NCI-H446 (cell line): ENCODE results near the gene TCF7L2.

ENCODE experiments used
- DNase-seq, 2 experiments: peaks; one replicate each; lab custom pipeline; 2025; lab: John Stamatoyannopoulos, UW

The TCF7L2 gene

DNA sequence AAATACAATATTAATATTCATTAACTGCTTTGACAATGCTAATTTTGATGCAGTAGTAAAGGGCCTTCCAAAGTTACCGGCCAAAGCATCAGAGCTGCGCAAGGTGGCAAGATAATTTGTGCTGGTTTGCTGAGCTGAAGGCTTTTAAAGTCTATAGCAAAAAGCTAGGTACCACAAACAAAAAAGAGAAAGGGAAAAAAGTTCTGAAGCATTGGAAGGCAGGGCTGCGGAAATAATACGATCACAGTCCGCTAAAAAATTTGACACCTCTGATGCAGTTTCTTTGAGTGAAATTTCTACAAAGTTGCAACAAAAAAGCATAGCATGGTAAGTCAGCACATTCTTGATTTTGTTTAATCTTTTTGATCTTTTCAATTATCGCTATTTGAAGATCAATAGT lies 175.6 kb downstream of the TCF7L2 start:
- DNase-seq, result no peak

DNA sequence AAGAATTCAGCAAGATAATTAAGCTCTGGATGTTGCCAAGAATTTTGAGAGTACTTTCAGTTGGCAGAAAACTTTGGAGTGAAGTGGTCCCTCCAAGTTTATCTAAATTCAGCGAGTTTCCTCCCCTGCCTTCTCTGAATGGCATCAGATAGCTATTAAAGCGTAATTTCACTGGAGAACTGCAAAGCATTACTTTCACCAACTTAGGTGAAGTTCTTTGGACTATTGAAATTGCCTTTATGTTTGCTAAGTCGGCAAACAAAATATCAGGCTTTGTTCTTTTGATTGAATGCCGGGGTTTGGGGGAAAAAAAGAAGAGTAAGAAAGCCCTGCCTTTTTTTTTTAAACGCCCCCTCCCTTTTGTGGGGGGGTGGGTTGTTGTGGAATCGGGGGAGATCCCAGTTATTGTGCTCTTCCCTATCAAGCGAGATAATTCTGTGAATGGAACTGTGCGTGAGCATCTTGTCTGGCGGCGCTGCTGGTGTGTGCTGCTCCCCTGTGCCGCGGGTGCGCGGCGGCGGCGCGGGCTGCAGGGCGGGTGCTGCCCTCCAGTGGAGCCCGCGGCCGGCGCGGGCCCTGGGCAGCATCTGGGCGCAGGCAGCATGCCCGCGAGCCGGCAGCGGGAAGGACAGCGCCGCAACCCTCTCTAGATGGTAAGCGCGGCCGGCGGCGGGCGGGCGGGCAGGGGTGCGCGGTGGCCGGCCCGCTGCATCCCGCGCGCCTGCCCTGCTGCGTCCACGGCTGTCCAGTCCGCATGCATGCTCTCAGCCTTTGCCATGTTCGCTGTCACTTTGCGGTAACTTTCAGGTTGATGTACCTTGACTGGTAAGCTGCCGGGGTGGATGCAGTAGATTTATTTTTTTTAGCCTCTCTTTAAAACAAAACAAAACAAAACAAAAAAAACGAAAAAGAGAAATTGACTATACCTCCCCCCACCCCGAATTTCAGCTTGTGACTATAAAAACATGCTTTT lies 176.5 kb downstream of the TCF7L2 start:
- DNase-seq, result peak in 1 of 2 experiments; percentile 16

DNA sequence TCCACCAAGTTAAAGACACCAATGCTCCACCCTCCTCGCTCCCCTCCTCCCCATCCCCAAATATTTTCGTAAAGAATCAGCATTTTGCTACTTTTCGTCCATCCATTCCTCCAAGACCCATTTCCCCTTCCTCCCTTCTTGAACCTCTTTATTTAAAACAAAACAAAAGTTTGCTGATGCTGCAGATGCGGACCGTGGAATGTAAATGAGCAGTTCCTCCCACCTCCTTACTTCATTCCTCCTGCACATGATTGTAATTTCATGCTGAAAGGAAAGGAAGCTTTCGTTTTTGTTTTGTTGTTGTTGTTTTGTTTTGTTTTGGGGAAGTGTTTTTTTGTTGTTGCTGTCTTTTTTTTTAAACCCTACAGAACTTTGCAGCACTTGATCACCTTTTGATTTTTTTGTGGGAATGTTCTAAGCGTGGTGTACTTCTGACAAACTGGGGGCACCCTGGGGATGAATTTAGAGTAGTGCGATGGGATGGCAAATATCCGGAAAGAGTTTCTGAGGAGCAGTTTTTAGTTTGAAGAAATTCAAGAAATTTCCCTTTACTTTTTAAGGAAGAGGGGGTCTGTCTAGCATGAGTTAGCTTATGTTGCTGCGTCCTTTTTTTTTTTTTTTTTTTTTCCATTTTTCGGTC lies 177.3 kb downstream of the TCF7L2 start:
- DNase-seq, result no peak

DNA sequence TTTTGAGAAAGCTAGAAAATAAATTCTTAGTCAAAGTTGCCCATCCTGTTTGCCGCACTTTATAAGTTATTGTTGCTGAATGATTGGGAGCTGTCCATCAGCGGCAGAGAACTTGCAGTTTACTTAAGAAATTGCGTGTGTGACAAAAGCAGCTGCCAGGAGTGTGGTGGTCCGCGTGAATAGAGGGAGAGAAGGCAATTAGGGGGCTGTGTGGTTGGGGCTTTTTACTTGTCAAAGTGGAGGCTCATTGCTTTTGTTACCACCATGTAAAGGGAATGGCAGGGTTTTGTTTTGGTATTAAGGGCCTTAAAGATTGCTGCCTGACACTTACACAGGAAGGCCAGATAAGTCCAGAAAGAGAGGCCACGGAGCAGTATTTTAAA lies 177.8 kb downstream of the TCF7L2 start:
- DNase-seq, result no peak

GRCh38 chr10:113128450-113129070 lies 178.5 kb downstream of the TCF7L2 start:
- no peak for DNase-seq

DNA sequence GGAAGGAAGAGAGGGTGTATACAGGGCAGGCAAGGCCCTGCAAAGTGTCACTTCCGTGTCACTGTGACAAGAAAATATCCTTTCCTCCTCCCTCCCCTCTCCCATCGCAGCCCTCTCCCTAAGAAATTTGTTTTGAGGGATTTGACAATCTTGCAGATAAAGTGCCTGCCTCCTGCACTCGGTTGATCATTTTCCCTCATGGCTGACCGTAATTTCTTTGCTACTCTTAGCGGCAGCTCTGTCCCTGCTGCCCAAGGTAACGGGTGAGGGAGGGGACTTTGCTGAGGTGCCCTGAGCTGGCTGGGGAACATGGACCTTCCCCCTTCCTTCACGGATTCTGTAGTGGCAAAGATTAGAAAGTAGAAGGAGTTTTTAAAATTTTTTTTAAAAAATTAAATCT lies 179.1 kb downstream of the TCF7L2 start:
- no peak for DNase-seq

GRCh38 chr10:113130014-113130641 lies 180.1 kb downstream of the TCF7L2 start:
- DNase-seq, result no peak

DNA sequence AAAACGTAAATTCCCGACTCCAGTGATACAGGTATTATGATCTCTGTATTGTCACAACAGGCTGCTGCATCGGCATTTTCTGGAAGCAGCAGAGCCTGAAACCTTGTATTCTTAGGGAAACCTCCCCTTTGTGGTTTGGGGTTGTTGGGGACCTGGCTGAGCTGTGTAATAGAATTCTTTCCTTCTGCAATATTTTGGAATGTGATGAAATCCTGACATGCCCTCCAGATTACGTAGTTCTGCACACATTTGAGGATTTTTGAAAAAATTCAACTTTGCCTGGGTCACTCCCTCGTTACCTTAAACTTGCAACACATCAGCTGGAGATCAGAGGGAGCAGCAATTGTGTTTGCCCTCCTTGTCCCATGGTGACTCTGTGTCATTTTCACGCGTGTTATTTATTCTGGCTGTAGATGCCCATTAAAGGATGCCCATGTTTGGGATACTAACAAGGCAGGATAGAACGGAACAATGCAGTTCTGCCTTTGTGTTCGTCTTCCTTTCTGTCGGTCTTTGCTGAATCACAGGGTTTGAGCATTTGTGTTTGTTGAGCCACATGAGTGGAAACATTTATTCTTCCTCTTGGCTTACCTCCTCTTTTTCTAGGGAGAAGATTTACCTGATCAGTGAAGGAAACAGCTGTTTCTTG lies 181.7 kb downstream of the TCF7L2 start:
- DNase-seq, result no peak

GRCh38 chr10:113132591-113133121 lies 182.6 kb downstream of the TCF7L2 start:
- no peak for DNase-seq

- no peak for DNase-seq
These were observed 183.6 kb downstream of the TCF7L2 start for GRCh38 chr10:113133497-113134115.

- no peak for DNase-seq
These were observed 185.0 kb downstream of the TCF7L2 start for GRCh38 chr10:113135025-113135424.

DNA sequence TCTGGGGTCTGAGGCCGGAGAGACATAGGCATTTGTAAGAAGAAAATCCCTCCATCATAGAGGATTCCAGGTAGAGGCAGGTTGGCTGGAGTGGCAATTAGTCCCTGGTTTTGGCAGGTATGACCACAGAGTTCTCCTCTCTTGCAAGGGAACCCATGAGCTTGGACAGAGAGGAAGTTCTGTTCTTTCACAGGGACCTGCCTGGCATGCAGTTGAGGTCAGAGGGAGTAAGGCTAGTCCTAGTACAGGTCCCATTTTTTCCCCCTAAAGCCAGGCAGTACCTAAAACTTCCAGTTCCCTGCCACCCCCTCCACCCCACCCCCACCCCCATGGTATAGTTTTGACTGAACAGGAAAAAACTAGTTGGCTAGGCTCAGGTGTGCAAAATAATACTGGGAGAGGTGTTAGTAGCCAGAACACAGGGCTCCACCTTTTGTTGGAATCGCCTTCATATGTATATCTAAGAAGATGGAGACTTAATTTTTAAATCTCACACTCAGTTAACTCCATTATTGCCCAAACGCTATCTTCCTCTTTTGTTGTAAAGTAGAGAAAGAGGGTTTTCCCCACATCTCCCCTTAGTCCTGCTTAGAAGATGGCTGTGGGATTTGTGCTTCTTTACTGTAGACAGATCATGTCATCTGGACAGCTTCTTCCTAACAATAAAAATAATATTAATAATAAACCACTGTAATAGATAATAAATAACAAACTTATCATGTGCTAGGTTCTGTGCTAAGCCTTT lies 188.1 kb downstream of the TCF7L2 start:
- no peak for DNase-seq

GRCh38 chr10:113138937-113139585 lies 189.0 kb downstream of the TCF7L2 start:
- DNase-seq, result no peak

- DNase-seq, result no peak
These were observed 189.7 kb downstream of the TCF7L2 start for GRCh38 chr10:113139699-113140098.

DNA sequence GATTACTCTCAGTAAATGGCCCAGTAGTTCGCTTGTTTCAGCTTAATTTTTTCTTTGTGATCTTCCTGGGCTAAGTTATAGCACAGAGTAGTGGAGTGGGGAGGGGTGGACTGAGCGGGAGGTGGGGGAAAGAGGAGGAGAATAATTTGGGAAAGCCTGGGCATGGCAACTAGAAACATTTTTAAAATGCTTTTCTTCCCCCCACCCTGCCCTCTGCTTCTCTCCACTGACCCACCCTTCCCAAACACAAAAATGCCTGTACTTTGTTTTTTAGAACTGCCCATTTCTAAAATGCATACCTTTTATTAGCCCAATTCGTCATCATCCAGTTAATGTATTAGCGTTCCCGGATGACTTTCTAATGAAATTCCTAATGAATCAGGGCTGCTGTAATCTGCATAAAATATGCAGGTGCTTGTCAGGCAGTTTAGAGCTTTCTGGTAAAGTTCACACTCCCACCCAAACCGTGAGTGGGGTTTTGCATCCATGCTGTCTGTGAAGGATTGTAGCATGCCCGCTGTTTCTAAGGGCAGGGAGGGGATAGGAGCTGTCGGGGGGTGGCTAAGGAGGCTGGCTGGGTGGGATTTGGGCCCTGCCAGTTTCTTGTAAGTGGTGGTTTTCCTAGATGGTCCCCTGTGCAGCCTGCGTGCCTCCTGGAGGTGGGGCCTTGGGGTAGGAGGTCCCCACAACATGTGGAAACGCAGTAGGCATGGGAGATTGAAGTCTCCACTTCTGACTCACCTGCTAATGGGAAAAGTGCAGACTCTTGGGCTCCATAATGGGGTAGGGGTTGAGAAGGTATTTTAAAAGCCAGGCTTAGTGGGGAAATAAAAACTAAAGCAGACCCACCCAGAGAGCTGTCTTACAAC lies 190.3 kb downstream of the TCF7L2 start:
- no peak for DNase-seq

DNA sequence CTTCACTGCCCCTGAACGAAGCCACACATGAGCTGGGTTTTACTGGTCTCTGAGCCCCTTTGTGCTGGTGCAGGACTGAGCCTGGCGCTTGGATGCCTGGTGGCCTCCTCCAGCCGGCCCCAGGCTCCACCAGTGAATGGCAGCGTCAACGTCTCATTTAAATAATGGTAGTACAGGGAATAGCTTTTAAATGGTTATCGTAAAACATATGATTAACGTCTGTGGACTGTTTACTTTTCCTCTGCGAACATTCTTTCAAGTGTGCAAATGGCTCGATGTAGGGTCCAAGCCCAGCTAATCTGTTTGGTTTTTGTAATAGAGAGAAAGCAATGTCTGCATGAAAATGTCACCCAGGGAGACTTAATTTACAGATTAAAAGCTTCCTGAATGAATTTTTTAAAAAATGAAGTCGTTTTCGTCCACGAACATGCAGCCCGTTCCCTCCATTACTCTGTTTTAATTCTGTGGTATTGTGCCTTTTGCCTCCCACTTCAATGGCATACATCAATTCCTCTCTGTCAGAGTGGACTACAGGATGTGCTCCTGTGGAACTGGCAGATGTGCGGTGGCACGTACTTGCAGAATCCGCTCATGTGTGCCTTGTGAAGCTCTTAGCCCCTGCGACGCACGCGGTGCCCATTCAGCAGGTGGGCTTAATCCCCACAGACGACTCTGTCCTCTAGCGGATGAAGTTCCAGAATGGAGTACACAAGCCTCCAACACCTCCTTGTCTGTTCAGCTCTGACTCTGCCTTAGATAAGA lies 192.7 kb downstream of the TCF7L2 start:
- DNase-seq, result no peak

GRCh38 chr10:113144576-113144975 lies 194.5 kb downstream of the TCF7L2 start:
- no peak for DNase-seq
